ENCODE data around the gene FOSL2. TPM values are rescaled to one million over a fixed set of nuclear protein-coding genes. Genes with fewer than 3 reads are reported as not detected.

FOSL2 gene
- total RNA-seq, 1 donor from 2014 or later = 2.7 TPM

DNA sequence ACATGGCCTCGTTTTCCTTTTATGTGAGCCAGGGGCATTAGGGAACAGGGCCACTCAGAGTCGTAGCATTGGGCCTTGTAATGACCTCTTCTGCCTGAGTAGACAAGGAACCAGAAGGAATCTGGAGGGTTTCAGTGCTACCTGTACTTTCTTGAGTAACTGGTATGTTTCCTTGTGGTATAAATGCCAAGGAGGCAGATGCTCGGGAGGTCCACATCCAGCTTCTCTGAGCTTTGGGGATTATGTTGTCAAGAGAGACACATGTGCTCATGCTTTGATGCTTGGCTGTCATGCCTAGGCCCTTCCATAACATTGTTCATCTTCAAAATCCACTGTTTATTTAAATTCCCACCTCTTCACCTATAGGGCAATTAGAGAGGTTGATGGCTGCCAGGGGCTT, 26.3 kb downstream of the FOSL2 start:
- intact Hi-C loops (cut with micrococcal nuclease) = no loop called here
- Mint-ChIP-seq H3K9me3 (no peaks in the 10 kb centered on the region), H3K4me3 (no peak overlapping the region), H3K27me3 (peaks cover 3% of the 10 kb centered on the region), H3K36me3 (ENCODE audit: low read depth) (peaks cover 2% of the 10 kb centered on the region), H3K27ac (no peak overlapping the region), H3K4me1 (peaks cover 7% of the 10 kb centered on the region)
- ChIA-PET CTCF (no interaction called here), POLR2A (no interaction called here)
- TF ChIP-seq, protein P1, sequence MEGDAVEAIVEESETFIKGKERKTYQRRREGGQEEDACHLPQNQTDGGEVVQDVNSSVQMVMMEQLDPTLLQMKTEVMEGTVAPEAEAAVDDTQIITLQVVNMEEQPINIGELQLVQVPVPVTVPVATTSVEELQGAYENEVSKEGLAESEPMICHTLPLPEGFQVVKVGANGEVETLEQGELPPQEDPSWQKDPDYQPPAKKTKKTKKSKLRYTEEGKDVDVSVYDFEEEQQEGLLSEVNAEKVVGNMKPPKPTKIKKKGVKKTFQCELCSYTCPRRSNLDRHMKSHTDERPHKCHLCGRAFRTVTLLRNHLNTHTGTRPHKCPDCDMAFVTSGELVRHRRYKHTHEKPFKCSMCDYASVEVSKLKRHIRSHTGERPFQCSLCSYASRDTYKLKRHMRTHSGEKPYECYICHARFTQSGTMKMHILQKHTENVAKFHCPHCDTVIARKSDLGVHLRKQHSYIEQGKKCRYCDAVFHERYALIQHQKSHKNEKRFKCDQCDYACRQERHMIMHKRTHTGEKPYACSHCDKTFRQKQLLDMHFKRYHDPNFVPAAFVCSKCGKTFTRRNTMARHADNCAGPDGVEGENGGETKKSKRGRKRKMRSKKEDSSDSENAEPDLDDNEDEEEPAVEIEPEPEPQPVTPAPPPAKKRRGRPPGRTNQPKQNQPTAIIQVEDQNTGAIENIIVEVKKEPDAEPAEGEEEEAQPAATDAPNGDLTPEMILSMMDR (IDR thresholded peaks at IDR 0.05) = no peak
- no peak for DNase-seq
- ATAC-seq (ENCODE audit: low read depth) = no peak

DNA sequence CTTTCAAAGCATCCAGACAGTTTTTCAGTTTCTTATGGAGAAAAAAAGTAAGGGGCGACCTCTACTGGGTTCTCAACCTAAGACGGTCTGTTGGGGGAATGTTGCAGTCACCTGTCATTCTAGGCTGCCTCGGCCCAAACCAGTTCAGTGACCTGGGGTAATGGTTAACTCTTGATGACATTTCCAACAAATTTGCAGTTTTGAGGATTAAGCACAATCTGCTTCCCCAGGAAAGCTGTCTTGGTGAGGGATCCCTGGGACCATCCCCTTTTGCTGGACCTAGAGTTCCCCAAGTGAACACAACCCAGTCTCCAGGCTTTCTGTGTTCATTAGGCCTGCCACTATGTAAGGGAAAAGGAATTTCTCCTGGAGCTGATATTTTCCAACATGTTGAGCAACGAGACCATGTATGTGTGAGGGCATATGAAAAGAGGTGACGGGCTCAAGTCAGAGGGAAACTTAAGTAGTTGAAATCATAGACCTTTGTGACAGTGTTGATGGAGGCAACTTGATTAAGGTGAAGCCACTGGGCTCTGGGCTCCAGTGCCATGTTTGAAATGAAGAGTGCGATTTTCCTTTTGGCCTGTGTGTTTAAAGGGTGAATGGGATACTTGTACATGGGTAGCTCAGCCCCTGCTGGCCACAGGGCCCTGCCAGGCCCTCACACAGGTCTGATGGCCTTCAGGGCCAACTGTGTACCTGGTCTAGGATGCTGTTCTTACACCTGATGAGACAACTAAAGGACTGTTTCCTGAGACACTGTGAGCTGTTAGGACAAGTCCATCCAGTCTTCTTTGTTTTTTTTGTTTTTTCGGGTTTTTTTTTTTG, 27.0 kb downstream of the FOSL2 start:
- peaks cover 7% of the 10 kb centered on the region for H3K4me1 Mint-ChIP-seq
- intact Hi-C loops (cut with micrococcal nuclease) = no loop called here
- no peak for DNase-seq
- TF ChIP-seq, protein P1 (IDR thresholded peaks at IDR 0.05) = no peak
- peaks cover 2% of the 10 kb centered on the region for H3K36me3 Mint-ChIP-seq (ENCODE audit: low read depth)
- ChIA-PET CTCF (no interaction called here), POLR2A (no interaction called here)
- H3K9me3 Mint-ChIP-seq = no peaks in the 10 kb centered on the region
- H3K4me3 Mint-ChIP-seq = no peak overlapping the region
- ATAC-seq (ENCODE audit: low read depth) = no peak
- H3K27ac Mint-ChIP-seq = no peak overlapping the region
- H3K27me3 Mint-ChIP-seq = peaks cover 3% of the 10 kb centered on the region

DNA sequence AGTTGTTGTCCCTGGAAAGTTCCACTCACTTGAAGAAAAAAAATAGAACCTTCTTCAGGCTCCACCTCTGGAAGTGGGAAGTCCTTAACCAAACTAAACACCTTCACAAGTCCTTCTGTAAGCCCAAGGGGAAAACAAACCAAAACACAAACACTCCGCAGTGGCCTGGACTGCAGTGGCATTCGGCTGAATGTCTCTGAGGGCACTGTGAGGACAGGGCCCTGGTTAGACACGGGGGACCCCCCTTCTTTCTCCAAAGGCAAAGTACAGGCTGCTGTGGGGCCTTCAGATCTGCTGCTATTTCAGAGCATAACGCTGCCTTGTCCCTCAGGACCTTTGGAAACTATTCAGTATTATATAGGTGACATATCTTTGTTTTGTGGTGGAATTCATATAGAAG, 28.1 kb downstream of the FOSL2 start:
- H3K4me1 Mint-ChIP-seq = peaks cover 7% of the 10 kb centered on the region
- no peak overlapping the region for H3K4me3 Mint-ChIP-seq
- H3K36me3 Mint-ChIP-seq (ENCODE audit: low read depth) = no peaks in the 10 kb centered on the region
- H3K27me3 Mint-ChIP-seq = peaks cover 3% of the 10 kb centered on the region
- POLR2A ChIA-PET = no interaction called here
- DNase-seq (no peak), ATAC-seq (ENCODE audit: low read depth) (no peak)
- no peaks in the 10 kb centered on the region for H3K9me3 Mint-ChIP-seq
- H3K27ac Mint-ChIP-seq = no peak overlapping the region
- TF ChIP-seq, protein P1 (IDR thresholded peaks at IDR 0.05) = no peak
- intact Hi-C loops (cut with micrococcal nuclease) = no loop called here
- CTCF ChIA-PET = no interaction called here

DNA sequence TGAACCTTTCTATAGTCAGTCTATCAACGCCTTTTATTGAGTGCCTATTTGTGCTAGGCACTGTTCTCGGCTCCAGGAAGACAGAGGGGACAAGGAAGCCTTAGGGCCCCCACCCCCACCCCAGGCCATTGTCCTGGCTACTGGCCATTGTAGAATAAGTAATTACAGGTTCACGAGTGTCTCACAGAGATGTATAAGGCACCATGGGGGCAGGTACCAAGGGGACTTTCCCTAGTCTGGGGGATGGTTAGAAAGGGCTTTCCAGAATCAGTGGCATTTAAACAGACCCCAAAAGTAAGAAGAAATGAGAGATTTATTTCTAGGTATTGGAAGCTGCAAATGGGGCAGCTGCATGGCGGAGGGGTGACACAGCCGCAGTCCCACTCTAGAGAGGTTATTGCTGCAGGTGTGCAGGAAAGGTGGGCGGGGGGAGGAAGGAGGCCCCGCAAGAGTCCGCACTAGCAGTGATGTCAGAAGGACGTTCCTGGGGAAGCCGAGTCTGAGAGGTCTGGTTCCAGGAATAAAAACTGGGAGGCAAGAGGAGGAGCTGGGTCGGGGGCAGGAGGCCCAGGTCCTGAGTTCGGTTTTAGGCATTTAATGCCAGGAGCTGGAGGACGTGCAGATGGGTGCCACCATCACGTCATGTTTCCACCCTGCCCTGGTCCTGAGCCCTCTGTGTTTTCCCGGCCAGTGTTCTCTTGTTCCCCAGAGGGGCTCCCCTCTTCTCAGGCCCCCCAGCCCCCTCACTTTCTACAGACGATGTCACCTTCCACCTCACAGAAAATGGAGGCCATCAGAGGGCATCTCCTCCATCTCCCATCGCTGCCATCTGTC, 30.5 kb downstream of the FOSL2 start:
- Mint-ChIP-seq H3K4me3 (no peak overlapping the region), H3K27me3 (peaks cover 5% of the 10 kb centered on the region), H3K36me3 (ENCODE audit: low read depth) (no peaks in the 10 kb centered on the region), H3K4me1 (peaks cover 7% of the 10 kb centered on the region), H3K9me3 (no peaks in the 10 kb centered on the region), H3K27ac (no peak overlapping the region)
- TF ChIP-seq, protein P1 (IDR thresholded peaks at IDR 0.05) = no peak
- no peak for DNase-seq
- intact Hi-C loops (cut with micrococcal nuclease) = no loop called here
- ATAC-seq (ENCODE audit: low read depth) = no peak
- POLR2A ChIA-PET = no interaction called here
- CTCF ChIA-PET = no interaction called here

DNA sequence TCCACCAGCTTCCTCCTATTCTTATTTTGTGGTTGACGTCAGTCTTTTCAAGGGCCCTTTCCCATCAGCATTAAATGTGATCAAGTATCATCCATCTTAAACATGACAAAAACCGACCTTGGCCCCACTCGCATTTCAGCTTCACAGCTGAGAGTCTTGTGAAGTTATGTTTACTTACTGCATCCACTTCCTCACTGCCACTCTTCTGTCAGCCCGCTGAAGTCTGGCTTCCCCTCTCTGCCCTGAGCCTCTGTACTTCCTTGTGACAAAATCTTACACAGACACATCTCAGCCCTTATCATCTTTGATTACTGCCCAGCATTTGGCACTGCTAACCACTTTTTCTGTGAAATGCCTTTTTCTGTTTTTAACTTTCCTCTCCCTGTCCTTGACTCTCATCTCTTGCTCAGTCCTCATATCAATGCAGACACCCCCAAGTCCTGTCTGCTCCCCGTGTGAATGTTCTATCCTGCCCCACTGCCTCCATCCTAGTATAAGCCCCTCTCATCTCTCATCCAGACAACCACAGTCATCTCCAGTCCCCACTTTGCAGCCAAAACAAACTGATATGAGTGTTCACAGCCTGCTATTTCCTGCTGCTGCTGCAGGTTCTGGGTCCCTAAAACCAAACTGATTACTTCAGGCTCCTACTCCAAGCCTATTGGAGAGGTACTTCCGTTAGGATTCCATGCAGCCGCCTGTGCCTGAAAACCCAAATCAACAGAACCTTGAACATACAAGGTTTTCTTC, 31.4 kb downstream of the FOSL2 start:
- Mint-ChIP-seq H3K27me3 (peaks cover 5% of the 10 kb centered on the region), H3K9me3 (no peaks in the 10 kb centered on the region), H3K36me3 (ENCODE audit: low read depth) (no peaks in the 10 kb centered on the region), H3K27ac (no peak overlapping the region), H3K4me1 (peaks cover 7% of the 10 kb centered on the region), H3K4me3 (no peak overlapping the region)
- ChIA-PET CTCF (no interaction called here), POLR2A (no interaction called here)
- TF ChIP-seq, protein P1 (IDR thresholded peaks at IDR 0.05) = no peak
- DNase-seq (no peak), ATAC-seq (ENCODE audit: low read depth) (no peak)
- intact Hi-C loops (cut with micrococcal nuclease) = no loop called here

All from activated B cell treated with CpG ODN at 0.5 μM for 24 hours (primary cell).